ENCODE data around the gene TMEM18.

GRCh38 chr2:650343-651310 lies 26.6 kb downstream of the TMEM18 start:
- TF ChIP-seq POLR2AphosphoS5 (IDR thresholded peaks at IDR 0.05; ENCODE audit: low read depth, low read length) (no peak), POLR2A (IDR thresholded peaks at IDR 0.05; ENCODE audit: low read depth, low read length) (no peak), TAF1 (IDR thresholded peaks at IDR 0.05; ENCODE audit: low read depth, low read length) (no peak), PAX5 (IDR thresholded peaks at IDR 0.05; ENCODE audit: insufficient read depth, low read length, severe bottlenecking) (no peak)
